HEK293T (cell line): ENCODE data around the gene HMGXB4.

Experiments
- FOXM1 ChIP-seq: fragments of 450-650 bp; IDR thresholded peaks from 2 replicates; pipeline ENCODE4 v1.6.1; 2017; ENCODE audit warnings: mild to moderate bottlenecking, borderline replicate concordance
- L3MBTL2 ChIP-seq: fragments of 450-650 bp; conservative IDR thresholded peaks from 2 replicates; pipeline ENCODE4 v1.6.1; 2016; ENCODE audit warnings: mild to moderate bottlenecking
- SP1 ChIP-seq: fragments of 450-650 bp; IDR thresholded peaks from 2 replicates; pipeline ENCODE4 v1.6.1; 2017
- SUZ12 ChIP-seq: fragments of 450-650 bp; IDR thresholded peaks from 2 replicates; pipeline ENCODE4 v1.6.1; 2016; ENCODE audit warnings: mild to moderate bottlenecking
- TARDBP ChIP-seq: fragments of 450-650 bp; IDR thresholded peaks from 2 replicates; pipeline ENCODE4 v1.6.1; 2016
- ZNF384 ChIP-seq: fragments of 450-650 bp; IDR thresholded peaks from 2 replicates; pipeline ENCODE4 v1.6.1; 2016

GRCh38 chr22:35276019-35276418 lies 18.7 kb downstream of the HMGXB4 start:
- TF ChIP-seq ZNF384 (no peak), FOXM1 (no peak), TARDBP (no peak), L3MBTL2 (no peak), SP1 (no peak), SUZ12 (no peak)
